Measurements from ENCODE around the gene DEK.

Gene DEK

GRCh38 chr6:18248698-18249097 lies 15.6 kb downstream of the DEK start:
- no peak for DNase-seq (ENCODE audit: low read depth)
- in situ Hi-C loops (cut with HindIII; ENCODE audit: low sequenced_read_pairs) = no loop called here
- no peak for TF ChIP-seq CTCF (IDR thresholded peaks at IDR 0.05; ENCODE audit: low read depth, low read length, missing control alignments)
- H3K4me3 ChIP-seq (ENCODE audit: low read depth, low read length) = no peak overlapping the region

- no peak overlapping the region for H3K4me3 ChIP-seq (ENCODE audit: low read depth, low read length)
- in situ Hi-C loops (cut with HindIII; ENCODE audit: low sequenced_read_pairs) = no loop called here
- TF ChIP-seq CTCF (IDR thresholded peaks at IDR 0.05; ENCODE audit: low read depth, low read length, missing control alignments) = no peak
- no peak for DNase-seq (ENCODE audit: low read depth)
Observed at GRCh38 chr6:18247002-18247401, 17.3 kb downstream of the DEK start.

DNA sequence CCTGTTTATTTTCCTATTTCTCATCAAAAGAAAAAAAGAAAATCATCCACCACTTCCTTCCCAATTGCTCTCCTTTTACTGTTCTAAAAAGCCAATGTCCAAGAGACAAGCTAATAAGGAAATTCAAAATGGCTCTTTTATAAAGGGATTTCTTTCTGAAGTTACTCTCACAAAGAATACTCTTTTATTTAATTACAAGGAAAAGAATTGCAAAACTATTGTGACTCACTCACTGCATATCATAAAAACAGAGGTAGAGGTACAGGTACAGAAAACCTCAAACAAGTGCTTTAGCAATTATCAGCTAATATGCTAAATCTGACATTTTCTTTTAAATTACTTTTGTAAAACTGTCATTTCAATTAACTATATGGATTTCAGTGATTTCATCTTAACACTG lies 18.1 kb downstream of the DEK start:
- in situ Hi-C loops (cut with HindIII; ENCODE audit: low sequenced_read_pairs) = no loop called here
- no peak for DNase-seq (ENCODE audit: low read depth)
- no peak for TF ChIP-seq CTCF (IDR thresholded peaks at IDR 0.05; ENCODE audit: low read depth, low read length, missing control alignments)
- no peak overlapping the region for H3K4me3 ChIP-seq (ENCODE audit: low read depth, low read length)

GRCh38 chr6:18245642-18246041 lies 18.7 kb downstream of the DEK start:
- H3K4me3 ChIP-seq (ENCODE audit: low read depth, low read length) = no peak overlapping the region
- in situ Hi-C loops (cut with HindIII; ENCODE audit: low sequenced_read_pairs) = no loop called here
- no peak for TF ChIP-seq CTCF (IDR thresholded peaks at IDR 0.05; ENCODE audit: low read depth, low read length, missing control alignments)
- no peak for DNase-seq (ENCODE audit: low read depth)

- no peak for DNase-seq (ENCODE audit: low read depth)
- TF ChIP-seq CTCF (IDR thresholded peaks at IDR 0.05; ENCODE audit: low read depth, low read length, missing control alignments) = no peak
- no peak overlapping the region for H3K4me3 ChIP-seq (ENCODE audit: low read depth, low read length)
- in situ Hi-C loops (cut with HindIII; ENCODE audit: low sequenced_read_pairs) = no loop called here
Observed at GRCh38 chr6:18245079-18245478, 19.3 kb downstream of the DEK start.

DNA sequence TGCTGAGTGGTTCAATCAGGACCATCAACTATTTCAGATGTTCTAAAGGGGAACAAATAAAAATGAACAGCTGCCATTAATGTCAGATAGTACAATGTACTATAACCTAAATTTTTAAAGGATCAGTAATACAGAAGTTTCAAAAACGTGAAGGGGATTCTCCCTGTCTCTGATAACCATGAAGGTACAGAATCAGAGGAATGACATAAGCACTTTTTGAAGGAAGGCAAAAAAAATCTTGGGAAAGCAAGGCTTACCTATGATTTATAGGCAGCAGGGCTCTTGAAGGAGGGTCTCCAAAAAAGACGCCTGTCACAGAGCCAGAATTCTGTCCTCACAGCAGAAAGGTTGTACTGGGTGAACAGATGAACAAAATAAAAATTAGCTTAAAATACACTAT lies 20.1 kb downstream of the DEK start:
- no peak overlapping the region for H3K4me3 ChIP-seq (ENCODE audit: low read depth, low read length)
- no peak for TF ChIP-seq CTCF (IDR thresholded peaks at IDR 0.05; ENCODE audit: low read depth, low read length, missing control alignments)
- in situ Hi-C loops (cut with HindIII; ENCODE audit: low sequenced_read_pairs) = no loop called here
- no peak for DNase-seq (ENCODE audit: low read depth)

DNA sequence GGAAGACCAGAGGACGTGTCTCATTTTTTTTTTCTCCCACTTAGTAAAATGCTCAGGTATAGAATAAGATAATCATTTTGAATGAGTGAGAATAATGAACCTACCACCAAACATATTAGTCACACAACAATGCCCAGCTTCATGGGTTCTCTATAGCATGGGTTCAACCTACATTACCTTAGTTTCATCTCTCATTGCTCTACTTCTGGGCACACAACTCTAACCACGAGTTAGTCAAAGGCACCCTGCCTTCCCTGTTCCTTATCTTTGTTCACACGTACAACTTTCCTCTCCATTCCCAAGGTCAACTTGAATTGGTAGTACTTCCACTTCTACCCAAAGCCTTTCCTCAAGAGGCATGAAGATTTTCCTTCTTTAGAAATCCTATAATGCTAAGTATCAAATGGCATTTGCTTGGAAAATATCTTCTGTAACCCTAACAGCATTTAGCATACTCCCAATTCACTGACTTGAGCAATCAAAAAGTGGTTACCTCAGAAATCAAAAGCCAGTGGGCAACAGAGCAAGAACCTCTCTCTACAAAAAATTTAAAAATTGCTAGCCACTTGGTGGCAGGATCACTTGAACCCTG lies 20.9 kb downstream of the DEK start:
- in situ Hi-C loops (cut with HindIII; ENCODE audit: low sequenced_read_pairs) = no loop called here
- TF ChIP-seq CTCF (IDR thresholded peaks at IDR 0.05; ENCODE audit: low read depth, low read length, missing control alignments) = no peak
- no peak overlapping the region for H3K4me3 ChIP-seq (ENCODE audit: low read depth, low read length)
- DNase-seq (ENCODE audit: low read depth) = no peak

All from astrocyte of the cerebellum (primary cell).